ENCODE data around the gene CUBN. TPM values are rescaled to one million over a fixed set of nuclear protein-coding genes. Genes with fewer than 3 reads are reported as not detected.

CUBN gene
- total and polyA plus RNA-seq, 8 donors, result under 0.01 to 16.3 (median 1.2) TPM

DNA sequence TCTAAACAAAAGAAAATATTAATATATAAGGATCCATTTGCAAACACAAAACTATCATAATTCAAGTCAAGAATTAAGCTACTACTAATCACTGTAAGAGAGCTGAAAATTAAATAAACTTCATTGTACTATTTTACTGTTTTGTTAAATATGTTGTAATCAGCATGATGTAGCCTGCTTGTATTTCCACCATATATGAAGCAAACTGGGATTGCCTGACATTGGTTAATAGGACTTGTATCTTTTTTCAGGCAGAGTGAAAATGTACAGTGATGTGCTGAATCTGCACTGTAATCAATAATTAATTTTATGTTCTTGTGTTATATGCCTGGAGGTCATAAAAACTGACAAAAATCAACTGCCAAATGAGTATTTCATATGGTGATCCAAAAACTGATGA lies 46.5 kb upstream of the CUBN start:
- no peaks in the 10 kb centered on the region for H3K27me3 ChIP-seq
- H3K9me3 ChIP-seq, result no peaks in the 10 kb centered on the region
- no peak overlapping the region for H3K27ac ChIP-seq
- H3K36me3 ChIP-seq, result no peaks in the 10 kb centered on the region
- DNase-seq, result no peak
- no peak overlapping the region for H3K4me3 ChIP-seq
- intact Hi-C loops (cut with DNase I; ENCODE audit: low total_unique reads), result no loop called here
- TF ChIP-seq POLR2AphosphoS5 (IDR thresholded peaks at IDR 0.05), result no peak
- TF ChIP-seq EP300 (IDR thresholded peaks at IDR 0.05), result no peak
- TF ChIP-seq, protein P1, sequence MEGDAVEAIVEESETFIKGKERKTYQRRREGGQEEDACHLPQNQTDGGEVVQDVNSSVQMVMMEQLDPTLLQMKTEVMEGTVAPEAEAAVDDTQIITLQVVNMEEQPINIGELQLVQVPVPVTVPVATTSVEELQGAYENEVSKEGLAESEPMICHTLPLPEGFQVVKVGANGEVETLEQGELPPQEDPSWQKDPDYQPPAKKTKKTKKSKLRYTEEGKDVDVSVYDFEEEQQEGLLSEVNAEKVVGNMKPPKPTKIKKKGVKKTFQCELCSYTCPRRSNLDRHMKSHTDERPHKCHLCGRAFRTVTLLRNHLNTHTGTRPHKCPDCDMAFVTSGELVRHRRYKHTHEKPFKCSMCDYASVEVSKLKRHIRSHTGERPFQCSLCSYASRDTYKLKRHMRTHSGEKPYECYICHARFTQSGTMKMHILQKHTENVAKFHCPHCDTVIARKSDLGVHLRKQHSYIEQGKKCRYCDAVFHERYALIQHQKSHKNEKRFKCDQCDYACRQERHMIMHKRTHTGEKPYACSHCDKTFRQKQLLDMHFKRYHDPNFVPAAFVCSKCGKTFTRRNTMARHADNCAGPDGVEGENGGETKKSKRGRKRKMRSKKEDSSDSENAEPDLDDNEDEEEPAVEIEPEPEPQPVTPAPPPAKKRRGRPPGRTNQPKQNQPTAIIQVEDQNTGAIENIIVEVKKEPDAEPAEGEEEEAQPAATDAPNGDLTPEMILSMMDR (IDR thresholded peaks at IDR 0.05), result no peak
- no peak for TF ChIP-seq POLR2A (IDR thresholded peaks at IDR 0.05)
- H3K4me1 ChIP-seq, result peaks cover 0 to 7% (median 0%) of the 10 kb centered on the region in 4 donors

DNA sequence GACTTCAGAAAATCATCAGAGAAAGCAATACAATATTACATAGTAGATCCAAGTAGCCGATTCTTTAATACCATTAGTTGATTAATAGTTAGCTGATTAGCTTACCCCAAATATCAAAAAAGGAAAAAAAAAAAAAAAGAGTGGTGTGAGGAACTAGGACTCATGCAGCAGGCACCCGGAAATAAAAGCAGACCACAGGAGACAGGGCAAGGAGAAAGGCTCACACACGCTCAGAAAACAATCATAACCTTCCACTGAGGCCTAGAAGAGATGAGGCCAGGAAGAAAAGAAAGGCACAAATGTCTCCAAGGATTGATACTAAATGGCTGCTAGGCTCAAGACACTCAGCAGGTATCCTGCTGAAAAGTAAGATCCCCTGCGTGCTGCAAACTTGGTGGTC lies 45.9 kb upstream of the CUBN start:
- TF ChIP-seq POLR2A (IDR thresholded peaks at IDR 0.05) (no peak), EP300 (IDR thresholded peaks at IDR 0.05) (no peak), POLR2AphosphoS5 (IDR thresholded peaks at IDR 0.05) (no peak)
- TF ChIP-seq, protein P1 (IDR thresholded peaks at IDR 0.05), result no peak
- 56 to 67% (median 63%) methylated on average over 4 of the region's 4 CpGs for WGBS, 5 donors
- Histone ChIP-seq H3K4me3 (peak overlapping the region in 1 of 4 donors; percentile 16), H3K27ac (peak overlapping the region in 1 of 5 donors; percentile 7), H3K9me3 (no peaks in the 10 kb centered on the region), H3K4me1 (peaks cover 0 to 7% (median 0%) of the 10 kb centered on the region in 4 donors), H3K27me3 (no peaks in the 10 kb centered on the region), H3K36me3 (no peaks in the 10 kb centered on the region)
- intact Hi-C loops (cut with DNase I; ENCODE audit: low total_unique reads), result no loop called here
- DNase-seq, result no peak

DNA sequence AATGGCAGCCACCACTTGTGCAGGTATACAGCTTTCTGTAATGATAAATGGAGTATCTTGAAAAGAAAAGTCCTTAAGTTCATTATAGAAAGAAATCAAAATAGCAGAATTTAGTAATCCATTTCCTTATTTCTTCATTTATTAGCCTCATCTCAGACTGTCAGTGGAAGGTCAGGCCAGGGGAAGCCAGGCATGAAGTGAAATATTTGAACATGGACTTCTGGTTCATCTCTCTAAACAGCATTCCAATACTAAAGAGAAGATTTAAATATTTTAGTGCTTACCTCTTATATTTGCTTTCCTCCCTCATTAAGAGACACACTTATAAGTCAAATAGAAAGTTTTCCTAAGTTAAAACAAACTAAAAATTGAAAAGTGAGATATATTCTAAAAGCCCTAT lies 45.0 kb upstream of the CUBN start:
- Histone ChIP-seq H3K36me3 (no peaks in the 10 kb centered on the region), H3K27me3 (no peaks in the 10 kb centered on the region), H3K9me3 (no peaks in the 10 kb centered on the region), H3K4me3 (no peak overlapping the region), H3K4me1 (peaks cover 0 to 7% (median 0%) of the 10 kb centered on the region in 4 donors), H3K27ac (no peak overlapping the region)
- no peak for DNase-seq
- intact Hi-C loops (cut with DNase I; ENCODE audit: low total_unique reads), result no loop called here
- TF ChIP-seq POLR2A (IDR thresholded peaks at IDR 0.05) (no peak), POLR2AphosphoS5 (IDR thresholded peaks at IDR 0.05) (no peak), EP300 (IDR thresholded peaks at IDR 0.05) (no peak)
- TF ChIP-seq, protein P1 (IDR thresholded peaks at IDR 0.05), result no peak

DNA sequence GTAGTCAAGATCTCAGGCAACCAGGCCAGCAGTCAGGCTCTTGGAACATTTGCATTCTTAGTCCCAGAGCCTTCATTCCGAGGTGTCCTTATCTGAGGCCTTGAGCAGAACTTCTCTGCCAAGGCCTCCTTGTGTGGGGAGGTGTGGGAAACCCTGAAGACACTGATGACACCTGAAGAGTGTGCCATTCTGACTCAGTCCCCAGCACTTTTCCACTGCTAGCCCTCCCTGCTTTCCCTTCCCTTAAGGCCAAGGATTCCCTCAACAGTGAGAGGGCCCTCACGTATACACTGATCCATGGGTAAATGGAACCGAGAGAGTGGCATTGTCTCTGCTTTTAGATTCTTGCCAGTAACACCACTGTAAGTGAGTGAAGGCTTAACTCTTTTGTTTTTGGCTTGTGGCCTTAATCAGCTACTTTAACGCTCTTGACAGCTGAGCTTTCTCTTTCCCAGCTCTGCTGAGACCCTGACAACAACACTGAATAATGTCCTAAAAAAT lies 41.6 kb upstream of the CUBN start:
- WGBS, 5 donors, result 83 to 90% (median 84%) methylated on average over 4 of the region's 4 CpGs
- H3K36me3 ChIP-seq, result no peaks in the 10 kb centered on the region
- H3K4me1 ChIP-seq, result peaks cover 0 to 7% (median 0%) of the 10 kb centered on the region in 4 donors
- no peaks in the 10 kb centered on the region for H3K27me3 ChIP-seq
- H3K4me3 ChIP-seq, result no peak overlapping the region
- H3K9me3 ChIP-seq, result no peaks in the 10 kb centered on the region
- no peak for DNase-seq
- TF ChIP-seq POLR2A (IDR thresholded peaks at IDR 0.05), result no peak
- no peak for TF ChIP-seq POLR2AphosphoS5 (IDR thresholded peaks at IDR 0.05)
- TF ChIP-seq, protein P1 (IDR thresholded peaks at IDR 0.05), result no peak
- no peak for TF ChIP-seq EP300 (IDR thresholded peaks at IDR 0.05)
- intact Hi-C loops (cut with DNase I; ENCODE audit: low total_unique reads), result no loop called here
- H3K27ac ChIP-seq, result no peak overlapping the region
